Measurements from ENCODE around the gene TTLL9.
A peak's percentile ranks its signal among the peaks of the same experiment; 100 is the strongest.

The TTLL9 gene

GRCh38 chr20:31966991-31967655 lies 96.7 kb downstream of the TTLL9 start:
- peaks cover 13% of the 10 kb centered on the region; the same call in 1 of the 2 replicates for H3K4me1 ChIP-seq (ENCODE audit: insufficient read depth, low read length)
- peaks cover 57% of the 10 kb centered on the region for H3K27me3 ChIP-seq (ENCODE audit: insufficient read depth, low read length)
- H3K9ac ChIP-seq (ENCODE audit: low read depth, low read length): peak overlapping the region; percentile 26; the same call in 1 of the 2 replicates
- H3K9me3 ChIP-seq (ENCODE audit: insufficient read depth, low read depth, low read length): no peaks in the 10 kb centered on the region
- no peaks in the 10 kb centered on the region for H3K36me3 ChIP-seq (ENCODE audit: insufficient read depth, low read depth, low read length)
- peak overlapping the region; percentile 74 for H3K4me3 ChIP-seq (ENCODE audit: low read length)
- no peak overlapping the region for H3K27ac ChIP-seq (ENCODE audit: low read length)

GRCh38 chr20:31967830-31968249 lies 97.4 kb downstream of the TTLL9 start, which contains the start of gene XKR7:
Gene XKR7 (plus strand): TSS chr20:31968151. CDS start chr20:31968176, 25 bp downstream.
- H3K9me3 ChIP-seq (ENCODE audit: insufficient read depth, low read depth, low read length): no peaks in the 10 kb centered on the region
- H3K27me3 ChIP-seq (ENCODE audit: insufficient read depth, low read length): peaks cover 60% of the 10 kb centered on the region
- peak within 1 kb of the TSS; percentile 74 for H3K4me3 ChIP-seq (ENCODE audit: low read length)
- H3K4me1 ChIP-seq (ENCODE audit: insufficient read depth, low read length): peaks cover 13% of the 10 kb centered on the region; the same call in 1 of the 2 replicates
- H3K9ac ChIP-seq (ENCODE audit: low read depth, low read length): peak within 1 kb of the TSS; percentile 26; the same call in 1 of the 2 replicates
- H3K36me3 ChIP-seq (ENCODE audit: insufficient read depth, low read depth, low read length): no peaks in the 10 kb centered on the region
- no peak within 1 kb of the TSS for H3K27ac ChIP-seq (ENCODE audit: low read length)

GRCh38 chr20:31968291-31969126 lies 98.1 kb downstream of the TTLL9 start:
- Histone ChIP-seq H3K4me3 (ENCODE audit: low read length) (peak overlapping the region; percentile 64), H3K27ac (ENCODE audit: low read length) (no peak overlapping the region), H3K9ac (ENCODE audit: low read depth, low read length) (no peak overlapping the region)

GRCh38 chr20:31969991-31970390 lies 99.6 kb downstream of the TTLL9 start:
- H3K4me1 ChIP-seq (ENCODE audit: insufficient read depth, low read length): peaks cover 22% of the 10 kb centered on the region
- no peak overlapping the region for H3K9ac ChIP-seq (ENCODE audit: low read depth, low read length)
- no peaks in the 10 kb centered on the region for H3K9me3 ChIP-seq (ENCODE audit: insufficient read depth, low read depth, low read length)
- H3K4me3 ChIP-seq (ENCODE audit: low read length): no peak overlapping the region
- H3K27ac ChIP-seq (ENCODE audit: low read length): no peak overlapping the region
- no peaks in the 10 kb centered on the region for H3K36me3 ChIP-seq (ENCODE audit: insufficient read depth, low read depth, low read length)
- H3K27me3 ChIP-seq (ENCODE audit: insufficient read depth, low read length): peaks cover 52% of the 10 kb centered on the region

More at GRCh38 chr20:31968291-31969126, 98.1 kb downstream of the TTLL9 start:
- Histone ChIP-seq H3K36me3 (ENCODE audit: insufficient read depth, low read depth, low read length) (no peaks in the 10 kb centered on the region), H3K9me3 (ENCODE audit: insufficient read depth, low read depth, low read length) (no peaks in the 10 kb centered on the region), H3K4me1 (ENCODE audit: insufficient read depth, low read length) (peaks cover 13% of the 10 kb centered on the region; the same call in 1 of the 2 replicates), H3K27me3 (ENCODE audit: insufficient read depth, low read length) (peaks cover 60% of the 10 kb centered on the region)

- Histone ChIP-seq H3K4me3 (ENCODE audit: low read length) (no peak overlapping the region), H3K27ac (ENCODE audit: low read length) (no peak overlapping the region), H3K27me3 (ENCODE audit: insufficient read depth, low read length) (peaks cover 38% of the 10 kb centered on the region), H3K9me3 (ENCODE audit: insufficient read depth, low read depth, low read length) (no peaks in the 10 kb centered on the region), H3K4me1 (ENCODE audit: insufficient read depth, low read length) (peaks cover 19% of the 10 kb centered on the region), H3K36me3 (ENCODE audit: insufficient read depth, low read depth, low read length) (no peaks in the 10 kb centered on the region), H3K9ac (ENCODE audit: low read depth, low read length) (no peak overlapping the region)
Measured at GRCh38 chr20:31972471-31973021, 102.1 kb downstream of the TTLL9 start.

- H3K9me3 ChIP-seq (ENCODE audit: insufficient read depth, low read depth, low read length): no peaks in the 10 kb centered on the region
- peak overlapping the region; percentile 42; the same call in 1 of the 2 replicates for H3K4me3 ChIP-seq (ENCODE audit: low read length)
- H3K36me3 ChIP-seq (ENCODE audit: insufficient read depth, low read depth, low read length): no peaks in the 10 kb centered on the region
- peak overlapping the region; percentile 62; the same call in 1 of the 2 replicates for H3K9ac ChIP-seq (ENCODE audit: low read depth, low read length)
- H3K27me3 ChIP-seq (ENCODE audit: insufficient read depth, low read length): peaks cover 30% of the 10 kb centered on the region
- peak overlapping the region; percentile 79 for H3K27ac ChIP-seq (ENCODE audit: low read length)
- H3K4me1 ChIP-seq (ENCODE audit: insufficient read depth, low read length): peaks cover 13% of the 10 kb centered on the region
Measured at GRCh38 chr20:31974296-31974695, 103.9 kb downstream of the TTLL9 start.

- H3K27ac ChIP-seq (ENCODE audit: low read length): peak overlapping the region; percentile 79
- no peaks in the 10 kb centered on the region for H3K9me3 ChIP-seq (ENCODE audit: insufficient read depth, low read depth, low read length)
- peaks cover 13% of the 10 kb centered on the region for H3K4me1 ChIP-seq (ENCODE audit: insufficient read depth, low read length)
- peak overlapping the region; percentile 62; the same call in 1 of the 2 replicates for H3K9ac ChIP-seq (ENCODE audit: low read depth, low read length)
- peaks cover 23% of the 10 kb centered on the region for H3K27me3 ChIP-seq (ENCODE audit: insufficient read depth, low read length)
- H3K36me3 ChIP-seq (ENCODE audit: insufficient read depth, low read depth, low read length): no peaks in the 10 kb centered on the region
- peak overlapping the region; percentile 42; the same call in 1 of the 2 replicates for H3K4me3 ChIP-seq (ENCODE audit: low read length)
Measured at GRCh38 chr20:31974951-31975487, 104.6 kb downstream of the TTLL9 start.

GRCh38 chr20:31975874-31976273 lies 105.4 kb downstream of the TTLL9 start:
- H3K9ac ChIP-seq (ENCODE audit: low read depth, low read length): no peak overlapping the region
- no peaks in the 10 kb centered on the region for H3K9me3 ChIP-seq (ENCODE audit: insufficient read depth, low read depth, low read length)
- no peak overlapping the region for H3K4me3 ChIP-seq (ENCODE audit: low read length)
- no peaks in the 10 kb centered on the region for H3K36me3 ChIP-seq (ENCODE audit: insufficient read depth, low read depth, low read length)
- no peak overlapping the region for H3K27ac ChIP-seq (ENCODE audit: low read length)
- peaks cover 15% of the 10 kb centered on the region; the same call in 1 of the 2 replicates for H3K27me3 ChIP-seq (ENCODE audit: insufficient read depth, low read length)
- H3K4me1 ChIP-seq (ENCODE audit: insufficient read depth, low read length): peaks cover 13% of the 10 kb centered on the region

GRCh38 chr20:31977080-31977479 lies 106.6 kb downstream of the TTLL9 start:
- Histone ChIP-seq H3K9me3 (ENCODE audit: insufficient read depth, low read depth, low read length) (no peaks in the 10 kb centered on the region), H3K36me3 (ENCODE audit: insufficient read depth, low read depth, low read length) (no peaks in the 10 kb centered on the region), H3K27me3 (ENCODE audit: insufficient read depth, low read length) (peaks cover 6% of the 10 kb centered on the region; the same call in 1 of the 2 replicates), H3K9ac (ENCODE audit: low read depth, low read length) (no peak overlapping the region), H3K4me3 (ENCODE audit: low read length) (no peak overlapping the region), H3K27ac (ENCODE audit: low read length) (no peak overlapping the region), H3K4me1 (ENCODE audit: insufficient read depth, low read length) (peaks cover 13% of the 10 kb centered on the region)

GRCh38 chr20:31979713-31980426 lies 109.4 kb downstream of the TTLL9 start:
- peaks cover 5% of the 10 kb centered on the region; the same call in 1 of the 2 replicates for H3K4me1 ChIP-seq (ENCODE audit: insufficient read depth, low read length)
- no peak overlapping the region for H3K27ac ChIP-seq (ENCODE audit: low read length)
- no peaks in the 10 kb centered on the region for H3K9me3 ChIP-seq (ENCODE audit: insufficient read depth, low read depth, low read length)
- no peak overlapping the region for H3K9ac ChIP-seq (ENCODE audit: low read depth, low read length)
- H3K27me3 ChIP-seq (ENCODE audit: insufficient read depth, low read length): no peaks in the 10 kb centered on the region
- H3K4me3 ChIP-seq (ENCODE audit: low read length): no peak overlapping the region
- no peaks in the 10 kb centered on the region for H3K36me3 ChIP-seq (ENCODE audit: insufficient read depth, low read depth, low read length)

GRCh38 chr20:31981784-31982183 lies 111.3 kb downstream of the TTLL9 start:
- no peak overlapping the region for H3K9ac ChIP-seq (ENCODE audit: low read depth, low read length)
- H3K27me3 ChIP-seq (ENCODE audit: insufficient read depth, low read length): no peaks in the 10 kb centered on the region
- H3K4me3 ChIP-seq (ENCODE audit: low read length): no peak overlapping the region
- H3K36me3 ChIP-seq (ENCODE audit: insufficient read depth, low read depth, low read length): no peaks in the 10 kb centered on the region
- H3K9me3 ChIP-seq (ENCODE audit: insufficient read depth, low read depth, low read length): no peaks in the 10 kb centered on the region
- no peaks in the 10 kb centered on the region for H3K4me1 ChIP-seq (ENCODE audit: insufficient read depth, low read length)
- no peak overlapping the region for H3K27ac ChIP-seq (ENCODE audit: low read length)

Data from iPS-20b (cell line).